ENCODE results near the gene HCRTR1. TPM values are rescaled to one million over a fixed set of nuclear protein-coding genes. Genes with fewer than 3 reads are reported as not detected.

HCRTR1 gene
- total RNA-seq, 4 donors from 2014 or later = 0.42 TPM; not detected in 3

- TF ChIP-seq CTCF (IDR thresholded peaks at IDR 0.05) (no peak), POLR2A (IDR thresholded peaks at IDR 0.05) (no peak)
- H3K4me3 ChIP-seq (ENCODE audit: low read depth, poor library complexity, severe bottlenecking) = no peak overlapping the region
- 59 to 74% methylated on average over 23 of the region's 23 CpGs for WGBS, 2 donors
These were observed 9.0 kb downstream of the HCRTR1 start for GRCh38 chr1:31626223-31627207.

GRCh38 chr1:31627301-31627929 is 9.9 kb downstream of the HCRTR1 start:
- no peak for DNase-seq (ENCODE audit: low spot score in 2 of 2)
- intact Hi-C loops (cut with DNase I; ENCODE audit: low total_unique reads) = no loop called here
- 21 to 47% methylated on average over 12 to 13 of the region's 13 CpGs for WGBS, 2 donors
- no peak overlapping the region for H3K4me3 ChIP-seq (ENCODE audit: low read depth, poor library complexity, severe bottlenecking)
- TF ChIP-seq CTCF (IDR thresholded peaks at IDR 0.05) (no peak), POLR2A (IDR thresholded peaks at IDR 0.05) (no peak)

More at GRCh38 chr1:31626223-31627207, 9.0 kb downstream of the HCRTR1 start:
- no peak for DNase-seq (ENCODE audit: low spot score in 2 of 2)
- intact Hi-C loops (cut with DNase I; ENCODE audit: low total_unique reads) = no loop called here

- DNase-seq (ENCODE audit: low spot score in 2 of 2) = no peak
- intact Hi-C loops (cut with DNase I; ENCODE audit: low total_unique reads) = no loop called here
- 33 to 56% methylated on average over 11 of the region's 11 CpGs for WGBS, 2 donors
- TF ChIP-seq POLR2A (IDR thresholded peaks at IDR 0.05) (no peak), CTCF (IDR thresholded peaks at IDR 0.05) (no peak)
- H3K4me3 ChIP-seq (ENCODE audit: low read depth, poor library complexity, severe bottlenecking) = no peak overlapping the region
These were observed 10.6 kb downstream of the HCRTR1 start for GRCh38 chr1:31627930-31628559.

GRCh38 chr1:31628931-31629556 is 11.6 kb downstream of the HCRTR1 start:
- TF ChIP-seq POLR2A (IDR thresholded peaks at IDR 0.05) (no peak), CTCF (IDR thresholded peaks at IDR 0.05) (no peak)
- H3K4me3 ChIP-seq (ENCODE audit: low read depth, poor library complexity, severe bottlenecking) = no peak overlapping the region
- 93 to 94% methylated on average over 6 of the region's 6 CpGs for WGBS, 2 donors
- DNase-seq (ENCODE audit: low spot score in 2 of 2) = no peak
- intact Hi-C loops (cut with DNase I; ENCODE audit: low total_unique reads) = no loop called here

- intact Hi-C loops (cut with DNase I; ENCODE audit: low total_unique reads) = no loop called here
- TF ChIP-seq CTCF (IDR thresholded peaks at IDR 0.05) (no peak), POLR2A (IDR thresholded peaks at IDR 0.05) (no peak)
- DNase-seq (ENCODE audit: low spot score in 2 of 2) = no peak
- H3K4me3 ChIP-seq (ENCODE audit: low read depth, poor library complexity, severe bottlenecking) = no peak overlapping the region
- 96 to 98% methylated on average over 3 of the region's 3 CpGs for WGBS, 2 donors
These were observed 15.2 kb downstream of the HCRTR1 start for GRCh38 chr1:31632649-31633048.
